OCI-LY1 (cell line): Measurements from ENCODE around the gene ATP8B1.

Experiments used
- EZH2 ChIP-seq: fragments of 200-600 bp; sonication (generic), shearing (Covaris generic); IDR thresholded peaks from 2 replicates; pipeline ENCODE4 v1.8.0; 2017; ENCODE audit warnings: borderline replicate concordance, mixed run types, mild to moderate bottlenecking, antibody characterized with exemption, low read length, moderate library complexity, mixed read lengths
- TF ChIP-seq, protein P1 (sequence below): fragments of 200-600 bp; sonication (generic), shearing (Covaris generic); IDR thresholded peaks from 2 replicates; pipeline ENCODE4 v1.5.1; 2017; ENCODE audit warnings: mild to moderate bottlenecking, antibody characterized with exemption, low read length, moderate library complexity, mixed read lengths

DNA sequence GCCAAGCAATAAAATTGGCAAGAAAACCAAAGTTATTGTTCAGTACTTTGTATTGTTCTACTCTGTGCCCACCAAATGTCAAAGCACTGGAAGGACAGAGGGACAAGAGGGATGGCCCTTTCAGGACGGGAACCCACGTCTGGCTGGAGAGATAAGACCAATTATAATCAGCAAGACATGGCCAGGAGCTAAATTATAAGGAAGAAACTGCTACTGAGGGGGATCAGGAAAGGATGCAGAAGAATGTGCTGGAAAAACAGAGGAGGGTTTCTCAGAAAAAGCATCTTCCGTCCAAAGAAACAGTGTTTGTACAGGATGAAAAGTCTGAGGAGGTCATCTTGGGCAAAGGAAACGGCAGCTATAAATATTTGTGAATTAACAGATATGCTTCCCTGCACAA, 135.1 kb downstream of the ATP8B1 start:
- TF ChIP-seq, protein P1, sequence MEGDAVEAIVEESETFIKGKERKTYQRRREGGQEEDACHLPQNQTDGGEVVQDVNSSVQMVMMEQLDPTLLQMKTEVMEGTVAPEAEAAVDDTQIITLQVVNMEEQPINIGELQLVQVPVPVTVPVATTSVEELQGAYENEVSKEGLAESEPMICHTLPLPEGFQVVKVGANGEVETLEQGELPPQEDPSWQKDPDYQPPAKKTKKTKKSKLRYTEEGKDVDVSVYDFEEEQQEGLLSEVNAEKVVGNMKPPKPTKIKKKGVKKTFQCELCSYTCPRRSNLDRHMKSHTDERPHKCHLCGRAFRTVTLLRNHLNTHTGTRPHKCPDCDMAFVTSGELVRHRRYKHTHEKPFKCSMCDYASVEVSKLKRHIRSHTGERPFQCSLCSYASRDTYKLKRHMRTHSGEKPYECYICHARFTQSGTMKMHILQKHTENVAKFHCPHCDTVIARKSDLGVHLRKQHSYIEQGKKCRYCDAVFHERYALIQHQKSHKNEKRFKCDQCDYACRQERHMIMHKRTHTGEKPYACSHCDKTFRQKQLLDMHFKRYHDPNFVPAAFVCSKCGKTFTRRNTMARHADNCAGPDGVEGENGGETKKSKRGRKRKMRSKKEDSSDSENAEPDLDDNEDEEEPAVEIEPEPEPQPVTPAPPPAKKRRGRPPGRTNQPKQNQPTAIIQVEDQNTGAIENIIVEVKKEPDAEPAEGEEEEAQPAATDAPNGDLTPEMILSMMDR = no peak
- TF ChIP-seq EZH2 = no peak
